Neural cell (in vitro differentiated cells): ENCODE results near the gene DPAGT1.

Experiments used
- CTCF ChIP-seq: fragments of 450-650 bp; IDR thresholded peaks from 2 replicates; pipeline ENCODE4 v1.5.1; 2014; ENCODE audit warnings: antibody characterized with exemption, mild to moderate bottlenecking, moderate library complexity; ENCODE audit not compliant: poor library complexity, severe bottlenecking
- EP300 ChIP-seq: fragments of 450-650 bp; conservative IDR thresholded peaks from 2 replicates; pipeline ENCODE4 v1.6.1; 2014; ENCODE audit warnings: antibody characterized with exemption, mild to moderate bottlenecking, moderate library complexity; ENCODE audit not compliant: poor library complexity, severe bottlenecking
- EZH2 ChIP-seq: fragments of 200-600, 300-800 bp; shearing (Covaris generic), sonication (generic); IDR thresholded peaks from 2 replicates; pipeline ENCODE4 v1.6.1; 2014; ENCODE audit warnings: antibody characterized with exemption, low read length, borderline replicate concordance, mild to moderate bottlenecking; ENCODE audit not compliant: insufficient read depth, poor library complexity, severe bottlenecking
- MXI1 ChIP-seq: fragments of 450-650 bp; conservative IDR thresholded peaks from 2 replicates; pipeline ENCODE4 v1.6.1; 2014; ENCODE audit warnings: antibody characterized with exemption, mild to moderate bottlenecking; ENCODE audit not compliant: poor library complexity, severe bottlenecking
- POLR2AphosphoS5 ChIP-seq: IDR thresholded peaks from 2 replicates; pipeline ENCODE4 v1.6.1; 2012
- RAD21 ChIP-seq: fragments of 450-650 bp; conservative IDR thresholded peaks from 2 replicates; pipeline ENCODE4 v1.6.1; 2014; ENCODE audit warnings: antibody characterized with exemption, mild to moderate bottlenecking, moderate library complexity
- TAF1 ChIP-seq: IDR thresholded peaks from 2 replicates; pipeline ENCODE4 v1.6.1; 2012; ENCODE audit warnings: low read depth

- TF ChIP-seq CTCF, result no peak
- TF ChIP-seq EP300, result no peak
- TF ChIP-seq EZH2, result no peak
- no peak for TF ChIP-seq POLR2AphosphoS5
- peak; percentile 9 for TF ChIP-seq TAF1
- TF ChIP-seq RAD21, result no peak
- TF ChIP-seq MXI1, result no peak
Observed at GRCh38 chr11:119120639-119121007, 19.0 kb upstream of the DPAGT1 start.
